NOMO-1 (cell line): ENCODE measurements around the gene HSPB1.
"Not testable (repeated sequence)": the region's sequence is repeated elsewhere in the genome, so short reads cannot be mapped to it uniquely, and the experiment has no call there.

Source experiments
- DNase-seq, 2 experiments: peaks; one replicate each; lab custom pipeline; 2025; ENCODE audit not compliant: unreplicated experiment in 2 of 2; lab: John Stamatoyannopoulos, UW

Gene HSPB1

DNA sequence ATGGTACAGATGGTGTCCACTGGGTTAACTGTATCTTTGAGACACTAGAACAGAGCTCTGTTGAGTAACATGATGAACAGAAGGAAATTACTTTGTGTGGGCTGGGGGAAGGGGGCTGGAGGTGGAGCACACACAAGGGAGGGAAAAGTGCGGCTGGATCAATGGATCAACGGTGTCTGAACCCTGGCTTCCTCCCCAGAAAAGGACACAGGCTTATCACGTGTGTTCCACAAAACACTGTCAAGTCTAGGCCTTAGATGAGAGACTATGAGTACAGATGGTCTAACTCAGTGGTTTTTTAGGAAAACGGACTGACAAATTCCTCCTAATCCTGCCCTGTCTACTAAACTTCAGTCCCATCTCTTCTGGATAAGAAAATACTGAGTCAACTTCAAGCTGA lies 27.8 kb downstream of the HSPB1 start:
- no peak for DNase-seq

DNA sequence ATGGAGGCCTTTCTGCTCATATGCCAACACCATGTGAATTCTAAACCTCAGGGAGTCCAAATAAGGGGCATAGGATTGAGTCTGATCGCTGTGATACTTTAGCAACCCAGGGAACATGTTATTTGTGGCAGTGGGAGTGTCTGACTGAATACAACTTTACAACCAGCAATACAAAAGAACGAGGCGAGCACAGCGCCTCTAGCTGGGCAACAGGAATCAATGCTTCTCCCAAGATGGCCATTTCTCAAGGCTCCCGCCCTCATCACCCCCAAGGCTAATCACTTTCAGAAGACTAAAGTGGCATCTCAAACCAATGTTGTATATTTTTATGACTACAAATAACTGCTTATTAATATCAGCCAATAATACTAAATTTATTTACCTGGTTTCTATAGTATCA lies 28.2 kb downstream of the HSPB1 start:
- no peak for DNase-seq

DNA sequence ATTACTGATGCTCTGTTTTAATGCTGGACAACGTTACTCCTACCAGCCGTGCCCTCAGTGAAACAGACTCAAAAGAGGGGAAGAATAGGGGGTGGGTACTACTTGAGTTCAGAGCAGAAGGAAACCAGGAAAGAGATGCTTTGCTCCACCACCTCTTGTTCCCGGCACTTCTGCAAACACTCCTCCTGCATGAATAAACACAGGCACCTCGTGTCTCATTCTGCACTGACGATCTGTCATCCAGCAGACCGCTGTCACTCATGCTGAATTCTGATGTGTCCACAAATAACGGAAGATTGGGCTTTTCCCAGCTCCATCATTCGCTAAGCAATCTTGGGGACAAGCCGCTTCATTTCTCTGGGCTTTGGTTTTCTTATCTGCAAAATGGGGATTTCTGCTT lies 29.6 kb downstream of the HSPB1 start:
- no peak for DNase-seq

DNA sequence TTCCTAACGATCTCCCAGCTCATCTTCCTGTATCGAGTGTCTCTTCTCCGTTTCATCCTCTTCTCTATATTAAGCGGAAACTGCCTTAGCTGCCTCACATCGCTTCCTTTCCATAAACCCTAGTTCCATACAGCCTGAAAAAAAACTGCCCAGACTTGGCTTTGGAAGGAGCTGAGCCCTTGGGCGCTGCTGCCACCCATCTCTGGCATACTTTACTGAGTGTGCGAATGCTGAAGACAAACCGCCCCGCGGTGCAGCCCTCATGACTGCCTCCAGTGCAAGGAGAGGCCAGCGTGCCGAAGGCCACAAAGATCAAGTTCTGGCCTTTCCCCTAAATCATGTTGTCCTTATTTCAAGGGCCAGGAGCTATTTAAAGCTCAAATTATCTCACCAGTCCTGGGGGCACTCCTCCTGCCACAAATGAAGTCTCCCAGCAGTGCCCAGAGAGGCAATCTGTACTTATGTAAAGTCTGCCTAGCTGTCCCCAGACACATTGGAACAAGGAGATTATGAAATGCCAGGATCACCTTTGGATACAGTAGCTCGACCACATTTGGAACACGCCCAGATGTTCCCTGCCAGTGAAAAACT lies 31.1 kb downstream of the HSPB1 start:
- no peak for DNase-seq

DNA sequence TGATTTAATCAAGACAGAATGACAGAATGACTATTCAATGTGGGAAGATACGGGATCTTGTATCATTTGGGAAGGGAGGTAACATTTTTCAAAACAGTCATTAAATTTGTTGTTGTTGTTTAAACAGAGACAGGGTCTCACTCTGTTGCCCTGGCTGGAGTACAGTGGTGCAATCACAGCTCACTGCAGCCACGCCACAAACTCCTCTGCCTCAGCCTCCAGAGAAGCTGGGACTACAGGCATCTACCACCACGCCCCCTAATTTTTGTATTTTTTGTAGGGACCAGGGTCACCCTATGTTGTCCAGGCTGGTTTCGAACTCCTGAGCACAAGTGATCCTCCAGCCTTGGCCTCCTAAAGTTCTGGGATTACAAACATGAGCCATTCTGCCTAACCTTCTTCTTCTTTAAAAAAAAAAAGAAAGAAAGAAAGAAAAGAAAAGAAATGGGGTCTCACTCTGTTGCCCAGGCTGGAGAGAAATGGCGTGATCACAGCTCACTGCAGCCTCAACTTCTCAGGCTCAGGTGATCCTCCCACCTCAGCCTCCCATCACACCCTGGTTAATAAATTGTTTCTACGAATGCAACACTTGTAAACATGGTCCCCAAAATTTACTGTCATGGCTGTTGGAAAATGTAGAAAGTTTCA lies 32.0 kb downstream of the HSPB1 start:
- no peak for DNase-seq

DNA sequence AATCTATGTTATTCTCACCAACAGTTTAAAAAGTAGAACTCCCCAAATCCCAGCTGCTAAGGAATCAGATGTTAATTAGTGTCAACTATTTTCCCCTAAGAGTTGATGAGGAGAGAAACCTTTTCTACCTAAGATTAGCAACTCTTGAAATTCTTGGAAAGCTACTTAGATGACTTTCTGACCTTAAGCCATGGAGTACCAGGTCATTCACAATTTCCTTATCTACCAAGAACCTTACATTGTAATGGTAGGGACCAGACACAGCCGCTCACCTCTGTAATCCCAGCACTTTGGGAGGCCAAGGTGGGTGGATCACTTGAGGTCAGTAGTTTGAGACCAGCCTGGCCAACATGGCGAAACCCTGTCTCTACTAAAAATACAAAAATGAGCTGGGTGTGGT lies 32.9 kb downstream of the HSPB1 start:
- DNase-seq = not testable (repeated sequence)

DNA sequence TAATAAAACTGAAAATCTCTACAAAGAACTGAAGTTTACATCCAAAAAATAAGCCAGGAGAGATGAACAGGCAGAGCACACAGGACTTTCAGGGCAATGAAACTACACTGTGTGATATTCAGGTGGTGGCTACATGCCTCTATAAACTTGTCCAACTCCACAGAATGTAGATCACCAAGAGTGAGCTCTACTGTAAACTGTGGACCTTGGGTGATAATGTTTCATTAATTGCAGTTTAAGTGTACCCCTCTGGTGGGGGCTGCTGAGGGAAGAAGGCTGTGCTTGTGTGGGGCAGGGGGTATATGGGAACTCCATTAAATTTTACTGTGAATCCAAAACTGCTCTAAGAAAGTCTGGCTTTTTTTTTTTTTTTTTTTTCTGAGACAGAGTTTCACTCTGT lies 33.6 kb downstream of the HSPB1 start:
- DNase-seq = no peak

DNA sequence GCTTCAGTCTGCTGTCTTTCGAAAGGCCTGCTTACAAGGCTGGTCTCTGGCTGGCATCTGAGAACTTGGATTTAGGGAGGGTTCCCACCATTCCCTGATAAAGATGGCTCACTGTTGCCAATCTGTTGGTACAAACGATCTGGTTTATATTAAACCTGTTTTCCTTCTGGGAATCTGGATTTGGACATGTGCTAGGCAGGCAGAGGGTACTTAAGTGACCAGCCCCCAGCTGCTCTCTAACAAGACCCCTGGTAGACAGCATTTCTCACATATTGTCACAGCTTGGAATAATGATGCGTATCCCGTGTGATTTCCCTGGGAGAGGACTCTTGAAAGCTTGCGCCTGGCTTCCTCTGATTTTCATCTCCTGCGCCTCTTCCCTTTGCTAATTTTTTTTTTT lies 34.7 kb downstream of the HSPB1 start:
- no peak for DNase-seq

DNA sequence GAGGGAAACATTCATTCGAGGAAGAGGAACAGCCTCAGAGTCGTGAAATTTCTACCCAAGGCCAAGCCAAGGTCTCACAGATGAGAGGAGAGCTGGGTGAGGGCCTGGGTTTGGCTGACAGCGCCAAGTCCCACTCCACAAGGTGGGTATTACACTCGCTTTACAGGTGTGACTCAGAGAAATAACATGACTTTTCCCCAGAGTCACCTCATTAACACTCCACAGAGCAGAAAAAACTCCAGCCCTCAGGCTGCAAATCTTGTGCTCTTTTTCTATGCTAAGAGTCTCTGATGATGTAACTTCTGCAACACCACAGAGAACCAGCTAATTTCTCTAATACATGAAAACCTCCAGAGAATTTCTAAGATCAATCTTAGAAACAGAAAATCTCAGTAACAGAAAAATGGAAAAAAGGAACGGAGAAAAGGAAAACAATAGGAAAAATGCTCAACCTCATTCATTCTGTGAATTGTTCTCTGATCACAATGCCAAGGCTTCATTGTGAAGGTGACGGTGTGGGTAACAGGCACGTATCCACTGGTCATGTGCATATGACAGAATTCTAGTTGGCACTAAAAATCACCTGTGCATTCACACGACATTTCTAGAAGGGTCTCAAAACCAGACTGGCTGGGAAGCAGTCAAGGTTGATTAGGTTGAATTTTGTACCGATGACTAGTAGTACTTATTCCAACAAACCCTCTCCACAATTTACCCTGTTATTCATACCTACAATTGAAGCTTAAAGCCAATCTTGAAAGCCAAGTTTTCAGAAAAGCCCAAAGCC lies 36.0 kb downstream of the HSPB1 start:
- no peak for DNase-seq

DNA sequence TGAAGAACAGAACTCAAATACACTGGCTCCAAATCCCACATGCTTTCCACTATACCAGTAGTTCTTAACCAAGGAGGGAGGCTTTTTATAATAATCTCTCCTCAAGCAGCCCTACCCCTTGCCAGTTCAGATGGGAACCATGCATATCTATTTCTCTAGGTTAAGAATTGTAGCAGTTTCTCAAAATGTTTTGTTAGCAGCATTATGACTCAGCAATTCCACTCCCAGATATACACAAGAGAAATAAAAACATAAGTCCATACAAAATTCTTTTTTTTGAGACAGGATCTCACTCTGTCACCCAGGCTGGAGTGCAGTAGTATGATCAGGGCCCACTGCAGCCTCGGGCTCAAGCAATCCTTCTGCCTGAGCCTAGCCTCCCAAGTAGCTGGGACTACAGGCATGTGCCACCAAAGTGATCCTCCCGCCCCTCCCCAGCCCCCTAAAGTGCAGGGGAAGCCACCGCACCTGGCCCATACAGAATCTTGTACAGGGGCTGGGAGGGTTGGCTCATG lies 38.2 kb downstream of the HSPB1 start:
- DNase-seq = no peak

DNA sequence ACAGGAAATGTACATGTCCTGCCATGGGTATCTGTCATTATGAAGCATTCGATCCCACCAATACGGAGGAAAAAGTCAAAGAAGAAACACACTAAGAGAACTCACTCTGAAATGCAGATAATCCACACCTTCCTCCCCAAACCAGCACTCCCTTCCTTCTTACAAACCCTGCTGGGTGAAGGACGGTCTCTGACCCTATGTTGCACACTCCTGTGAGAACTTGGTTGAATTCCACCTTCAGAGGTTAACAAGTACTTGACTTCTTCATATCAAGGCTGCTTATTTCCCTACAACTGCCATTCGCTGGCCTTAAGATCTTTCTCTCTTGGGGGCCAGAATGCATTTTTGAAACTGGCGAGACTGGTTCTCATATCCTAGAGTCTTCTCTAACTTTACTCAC lies 39.7 kb downstream of the HSPB1 start:
- DNase-seq = no peak

DNA sequence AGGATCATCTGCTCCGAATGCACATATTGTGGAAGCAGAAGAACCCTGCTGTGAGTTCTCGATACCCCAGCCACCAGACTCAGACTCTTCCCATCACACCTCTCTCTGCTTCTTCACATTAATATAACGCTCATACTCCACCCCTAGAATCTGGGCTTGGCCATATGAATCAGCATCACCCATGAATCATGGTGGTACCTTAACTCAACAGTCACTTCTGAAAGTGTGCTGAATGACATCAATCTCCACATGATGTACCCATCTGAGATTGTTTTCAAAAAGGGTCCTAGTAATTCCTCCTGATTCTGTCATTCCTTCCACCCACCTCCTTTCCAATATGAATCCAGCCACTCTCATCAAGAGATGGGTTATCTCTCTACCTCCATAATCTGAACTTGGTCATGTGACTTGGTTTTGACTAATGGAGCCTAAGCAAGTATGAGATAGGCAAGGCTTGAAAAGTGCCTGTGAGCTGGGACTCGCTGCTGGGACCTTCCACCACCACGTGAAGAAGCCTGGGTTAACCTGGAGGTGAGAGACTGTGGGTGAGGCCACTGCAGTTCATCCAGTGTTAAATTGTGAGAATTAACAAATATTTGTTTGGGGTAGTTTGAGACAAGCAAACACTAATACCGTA lies 40.9 kb downstream of the HSPB1 start:
- DNase-seq = no peak

DNA sequence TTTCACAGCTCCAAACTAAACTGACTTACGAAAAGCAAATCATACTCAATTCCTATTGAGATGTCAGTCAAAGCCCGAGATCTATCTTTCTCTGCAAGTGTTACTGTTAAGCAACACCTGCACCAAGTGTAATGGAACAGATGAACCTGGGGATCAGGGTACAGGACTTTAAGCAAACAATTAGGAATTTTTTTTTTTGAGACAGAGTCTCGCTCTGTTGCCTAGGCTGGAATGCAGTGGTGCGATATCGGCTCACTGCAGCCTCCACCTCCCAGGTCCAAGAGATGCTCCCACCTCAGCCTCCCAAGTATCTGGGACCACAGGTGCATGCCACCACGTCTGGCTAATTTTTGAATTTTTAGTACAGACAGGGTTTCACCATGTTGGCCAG lies 41.5 kb downstream of the HSPB1 start:
- no peak for DNase-seq

DNA sequence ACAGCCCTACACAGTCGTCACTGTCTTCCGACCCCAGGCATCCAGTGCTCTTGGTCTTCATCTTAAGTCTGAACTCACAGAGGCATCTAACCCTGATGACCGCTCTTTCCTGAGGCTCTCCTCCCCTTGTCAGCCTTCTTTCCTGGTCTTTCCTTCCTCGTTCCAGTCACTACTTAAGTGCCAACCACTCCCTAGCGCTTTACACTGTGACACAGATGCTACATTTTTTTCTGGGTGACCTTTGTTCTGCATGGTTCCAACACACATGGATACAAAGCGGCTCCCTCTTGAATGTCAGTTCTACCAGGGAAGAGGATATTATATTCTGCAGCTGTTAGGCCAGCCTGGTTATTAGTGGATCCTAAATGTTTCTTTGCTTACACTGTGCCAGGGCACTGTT lies 43.6 kb downstream of the HSPB1 start:
- no peak for DNase-seq

DNA sequence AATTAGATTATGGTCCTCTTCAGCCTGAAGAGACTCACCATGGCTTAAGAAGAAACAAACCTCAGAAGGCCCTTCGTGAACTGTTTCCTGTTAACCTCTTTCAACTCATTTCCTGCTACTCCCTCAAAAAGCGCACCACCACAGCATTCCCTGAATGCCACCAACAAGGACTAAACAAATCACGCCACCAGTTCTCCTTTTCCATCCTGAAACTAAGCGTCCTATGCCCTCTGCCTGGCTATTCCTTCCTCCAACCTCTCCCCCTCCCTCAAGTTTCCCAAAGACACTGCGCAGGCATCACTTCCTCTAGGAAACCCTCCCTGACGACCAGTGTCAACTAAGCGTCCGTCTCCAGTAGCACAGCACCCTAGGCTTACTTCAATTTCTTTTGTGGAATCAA lies 44.3 kb downstream of the HSPB1 start:
- no peak for DNase-seq

DNA sequence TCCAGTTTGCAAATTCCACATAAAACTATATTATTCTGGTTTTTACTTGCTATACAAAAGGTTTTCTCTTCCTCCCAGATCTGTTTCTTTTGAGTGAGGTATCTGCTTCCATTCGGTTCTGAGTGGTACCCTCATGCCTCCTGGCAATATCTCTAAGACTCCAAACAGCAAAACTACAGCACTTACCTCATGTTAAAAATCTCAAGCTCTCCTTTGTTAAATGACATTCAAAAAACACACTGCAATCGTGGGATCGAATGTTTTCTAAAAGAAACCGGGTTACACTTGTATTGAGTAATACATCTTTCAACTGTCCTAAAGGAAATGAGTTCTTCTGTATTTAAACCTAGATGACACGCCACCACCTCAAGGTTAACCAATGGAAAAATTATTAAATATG lies 45.2 kb downstream of the HSPB1 start:
- peak in 1 of 2 experiments; percentile 73 for DNase-seq

DNA sequence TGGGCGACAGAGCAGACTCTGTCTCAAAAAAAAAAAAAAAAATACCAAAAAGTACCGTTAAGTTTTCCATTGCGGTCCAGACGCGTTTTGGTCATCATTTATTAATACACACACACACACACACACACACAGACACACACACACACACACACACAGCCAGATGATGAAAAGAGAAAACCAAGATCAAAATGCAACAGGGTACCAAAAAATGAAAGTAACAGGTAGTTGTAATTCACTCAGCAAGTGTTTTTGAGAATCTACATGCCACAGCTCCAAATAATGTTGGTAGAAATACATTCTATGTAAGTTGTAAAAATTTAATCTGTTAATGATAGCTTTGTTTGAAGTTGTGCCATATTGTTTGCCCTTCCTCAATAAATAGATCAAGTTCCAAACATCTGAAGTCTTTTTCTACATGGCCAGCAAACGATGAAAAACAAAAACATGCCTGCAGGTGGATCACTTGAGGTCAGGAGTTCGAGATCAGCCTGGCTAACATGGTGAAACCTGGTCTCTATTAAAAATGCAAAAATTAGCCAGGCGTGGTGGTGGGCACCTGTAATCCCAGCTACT lies 46.9 kb downstream of the HSPB1 start:
- DNase-seq = no peak

DNA sequence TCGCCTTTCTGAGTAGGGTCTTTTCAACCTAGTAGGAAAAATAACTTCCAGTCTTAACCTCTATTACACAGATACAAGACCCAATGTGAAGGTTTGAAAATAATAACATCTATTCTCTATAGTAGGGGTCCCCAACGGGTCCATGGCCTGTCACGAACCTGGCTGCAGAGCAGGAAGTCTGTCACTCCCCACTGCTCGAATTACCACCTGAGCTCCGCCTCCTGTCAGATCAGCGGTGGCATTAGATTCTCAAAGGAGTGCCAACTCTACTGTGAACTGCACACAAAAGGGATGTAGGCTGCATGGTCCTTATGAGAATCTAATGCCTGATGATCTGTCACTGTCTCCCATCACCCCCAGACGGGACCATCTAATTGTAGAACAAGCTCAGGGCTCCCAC lies 48.9 kb downstream of the HSPB1 start:
- no peak for DNase-seq

DNA sequence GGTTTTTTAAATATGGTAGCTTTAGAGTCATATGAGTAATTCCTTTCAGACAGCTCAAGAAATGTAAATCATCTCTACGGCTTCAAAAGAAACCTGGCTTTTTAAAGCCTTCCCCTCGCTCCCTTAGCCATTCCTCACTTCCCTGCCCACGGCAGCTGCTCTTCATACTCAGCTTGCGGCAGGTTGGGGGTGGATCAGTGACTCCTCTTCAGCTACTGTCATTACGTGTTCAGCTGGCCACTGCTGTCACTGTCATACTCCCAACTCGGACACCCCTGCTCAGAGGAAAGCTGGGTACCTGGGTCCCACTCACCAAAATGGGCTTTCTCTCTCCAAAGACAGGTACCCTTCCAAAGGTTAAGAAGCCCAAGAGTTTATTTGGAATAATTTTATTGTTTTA lies 49.7 kb downstream of the HSPB1 start:
- DNase-seq = no peak

DNA sequence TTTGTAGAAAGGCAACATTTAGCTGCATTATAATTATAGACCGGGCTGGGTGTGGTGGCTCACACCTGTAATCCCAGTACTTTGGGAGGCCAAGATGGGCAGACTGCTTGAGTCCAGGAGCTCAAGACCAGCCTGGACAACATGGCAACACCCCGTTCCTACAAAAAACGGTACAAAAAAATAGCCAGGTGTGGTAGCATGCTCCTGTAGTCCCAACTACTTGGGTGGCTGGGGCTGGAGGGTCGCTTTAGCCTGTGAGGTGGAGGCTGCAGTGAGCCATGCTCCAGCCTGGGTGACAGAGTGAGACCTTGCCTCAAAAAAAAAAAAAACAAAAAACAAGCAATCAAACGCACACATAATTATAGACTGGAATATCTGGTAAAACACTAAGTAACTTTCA lies 51.3 kb downstream of the HSPB1 start:
- no peak for DNase-seq
